ENCODE data around the gene RLN3.

The RLN3 gene

DNA sequence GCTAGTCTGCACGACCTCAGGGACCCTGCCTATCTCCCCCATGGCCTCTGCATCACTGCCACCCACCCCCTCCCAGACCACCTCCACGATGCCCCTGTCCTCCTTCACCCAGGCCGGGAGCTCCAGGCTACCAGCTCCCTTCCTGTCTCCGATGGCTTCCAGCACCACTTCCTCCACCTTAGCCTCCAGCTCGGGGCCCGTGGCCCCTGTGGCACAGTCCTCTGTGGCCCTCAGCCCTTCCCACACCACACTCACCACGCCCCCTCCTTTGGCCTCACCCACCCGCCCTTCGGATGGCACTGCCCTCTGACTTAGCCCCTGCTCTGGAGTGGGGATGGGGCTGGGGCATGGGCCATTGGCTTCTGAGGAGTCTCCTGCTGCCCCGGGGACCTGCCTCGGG is 26.8 kb downstream of the RLN3 start:
- no peak for DNase-seq (ENCODE audit: low read depth)

DNA sequence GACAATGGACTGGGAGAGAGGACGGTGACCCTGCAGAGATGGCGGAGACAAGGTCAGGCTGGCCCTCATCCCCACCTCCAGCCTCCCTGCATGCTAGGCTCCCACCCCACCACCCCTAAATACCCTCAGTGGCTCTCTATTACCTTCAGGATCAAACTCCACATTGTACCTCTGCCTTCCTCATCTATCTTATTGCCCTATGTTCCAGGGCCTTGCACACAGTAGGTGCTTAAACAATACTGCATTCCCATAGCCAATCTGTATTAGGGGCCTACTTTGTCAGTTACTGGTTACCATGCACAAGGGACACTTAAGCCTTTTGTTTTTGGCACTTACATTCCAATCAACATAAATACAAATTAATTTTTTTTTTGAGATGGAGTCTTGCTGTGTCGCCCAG is 27.4 kb downstream of the RLN3 start:
- DNase-seq (ENCODE audit: low read depth) = no peak

DNA sequence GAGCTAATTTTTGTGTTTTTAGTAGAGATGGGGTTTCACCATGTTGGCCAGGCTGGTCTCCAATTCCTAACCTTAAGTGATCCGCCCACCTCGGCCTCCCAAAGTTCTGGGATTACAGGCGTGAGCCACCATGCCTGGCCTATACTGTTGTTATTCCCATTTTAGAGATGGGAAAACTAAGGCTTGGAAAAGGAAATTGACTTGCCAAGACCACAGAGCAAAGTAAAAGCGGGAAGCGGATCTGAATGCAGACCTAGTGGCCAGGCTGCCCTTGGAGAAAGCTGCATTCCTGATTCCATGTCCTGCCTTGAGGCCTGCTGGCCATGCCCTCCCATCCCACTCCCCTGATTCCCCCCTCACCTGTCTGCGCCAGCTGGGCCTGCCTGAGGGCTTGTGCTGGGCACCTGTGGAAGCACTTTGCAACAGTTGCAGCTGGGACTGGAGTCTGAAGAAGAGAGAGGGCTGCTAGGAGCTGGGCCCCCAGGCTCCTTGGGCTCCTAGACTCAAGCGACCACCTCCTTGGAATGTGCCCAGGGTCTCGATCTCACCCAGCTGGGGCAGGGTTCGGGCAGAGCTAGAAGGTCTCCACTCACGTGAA is 28.2 kb downstream of the RLN3 start:
- DNase-seq (ENCODE audit: low read depth) = no peak

DNA sequence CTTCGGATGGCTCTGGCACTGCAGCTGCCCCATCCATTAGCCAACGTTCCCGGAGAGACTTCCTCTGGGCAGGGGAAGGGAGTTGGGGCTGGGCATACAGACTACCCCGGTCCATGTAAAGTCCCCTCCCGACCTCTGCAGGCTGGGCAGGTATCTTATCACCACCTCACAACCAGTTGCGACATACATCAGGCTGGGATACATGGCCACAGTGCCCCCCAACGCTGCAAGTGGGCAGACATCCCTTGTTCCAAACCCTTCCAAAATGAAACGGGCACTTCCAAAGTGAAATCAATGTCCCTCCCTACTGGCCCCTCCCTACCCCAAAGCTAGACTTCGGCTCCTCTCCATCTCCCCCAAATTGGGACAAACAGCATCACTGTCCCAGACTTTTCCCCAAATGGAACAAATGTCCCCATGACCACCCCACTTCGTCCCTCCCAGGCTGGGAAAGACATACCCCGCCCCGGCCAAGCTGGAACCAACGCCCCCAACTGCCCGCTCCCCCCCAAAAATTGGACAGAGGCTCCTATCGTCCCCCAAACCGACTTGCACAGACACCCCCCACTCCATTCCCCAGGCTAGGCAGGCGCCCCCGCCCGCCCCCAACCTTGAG is 28.9 kb downstream of the RLN3 start:
- no peak for DNase-seq (ENCODE audit: low read depth)

GRCh38 chr19:14058182-14059092 is 30.5 kb downstream of the RLN3 start:
- DNase-seq (ENCODE audit: low read depth) = no peak

DNA sequence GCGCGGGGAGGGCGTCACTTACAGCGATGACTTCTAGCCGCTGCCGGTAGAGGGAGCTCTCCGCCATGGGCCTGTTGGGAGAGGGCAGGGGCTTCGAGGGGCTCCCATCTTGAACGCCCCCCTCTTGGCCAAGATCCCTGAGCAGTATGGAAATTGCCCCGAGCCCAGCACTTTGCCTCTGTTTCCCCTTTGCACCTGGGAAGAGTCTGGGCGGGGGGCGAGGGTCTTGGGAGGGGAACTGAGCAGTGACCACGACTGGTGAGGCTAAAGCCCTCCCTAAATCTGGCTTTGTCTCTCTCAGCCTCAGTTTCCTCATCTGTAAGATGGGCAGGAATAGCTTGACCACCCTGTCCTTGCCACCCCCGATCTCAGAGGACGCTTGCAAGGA is 31.1 kb downstream of the RLN3 start:
- no peak for DNase-seq (ENCODE audit: low read depth)

DNA sequence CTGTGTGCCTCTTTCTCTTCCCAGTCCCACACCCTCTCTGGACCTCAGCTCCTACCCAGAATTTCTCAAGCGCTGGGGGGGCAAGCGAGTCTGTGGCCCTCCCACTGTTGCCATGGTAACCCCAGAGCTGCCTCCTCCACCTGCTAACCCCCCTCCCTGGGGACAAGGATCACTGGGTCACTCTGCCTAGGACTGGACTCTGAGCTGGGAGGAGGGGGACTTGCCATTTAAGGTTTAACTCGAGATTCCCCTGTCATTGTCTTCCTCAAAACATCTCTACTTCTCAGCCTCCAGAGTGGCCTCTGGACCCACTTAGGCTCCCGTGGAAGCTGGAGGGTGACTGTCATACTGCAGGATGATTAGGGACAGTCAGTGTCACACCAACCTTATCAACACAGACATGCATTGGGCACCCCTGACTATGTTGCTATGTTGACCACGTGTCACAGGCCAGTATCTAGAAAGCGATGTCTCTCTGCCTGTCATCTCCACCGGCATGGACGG is 31.8 kb downstream of the RLN3 start:
- DNase-seq (ENCODE audit: low read depth) = no peak

DNA sequence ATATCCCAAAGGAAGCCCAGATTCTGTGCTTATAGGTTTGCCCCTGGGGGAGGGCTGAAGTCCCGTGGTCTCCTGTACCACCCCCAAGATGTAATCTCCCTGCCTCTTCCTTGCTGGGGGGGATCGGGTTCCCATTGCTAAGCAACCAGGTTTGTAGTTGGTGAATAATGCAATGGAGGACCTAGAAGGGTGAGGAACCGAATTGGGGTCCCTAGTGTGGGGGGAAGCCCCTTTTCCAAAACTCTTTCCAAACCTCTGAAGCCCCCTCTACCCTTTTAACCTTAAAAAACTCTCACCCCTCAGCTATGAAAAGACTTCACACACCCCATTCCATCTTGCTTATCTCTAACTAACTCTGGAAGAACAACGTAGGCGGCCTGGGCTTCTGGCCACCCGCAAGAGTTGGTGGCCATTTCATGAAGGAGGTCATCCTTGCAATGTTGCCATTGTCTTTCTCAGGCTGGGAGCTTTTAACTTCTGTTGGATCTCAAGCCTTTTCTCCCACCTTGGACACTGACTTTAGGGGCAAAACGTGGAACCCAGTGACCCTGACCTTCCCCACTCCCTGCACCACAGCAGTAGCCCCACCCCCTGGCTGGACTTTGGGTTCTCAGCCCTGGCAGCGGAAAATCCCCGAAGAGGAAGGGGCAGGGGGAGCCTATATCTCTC is 33.3 kb downstream of the RLN3 start:
- DNase-seq (ENCODE audit: low read depth) = no peak

DNA sequence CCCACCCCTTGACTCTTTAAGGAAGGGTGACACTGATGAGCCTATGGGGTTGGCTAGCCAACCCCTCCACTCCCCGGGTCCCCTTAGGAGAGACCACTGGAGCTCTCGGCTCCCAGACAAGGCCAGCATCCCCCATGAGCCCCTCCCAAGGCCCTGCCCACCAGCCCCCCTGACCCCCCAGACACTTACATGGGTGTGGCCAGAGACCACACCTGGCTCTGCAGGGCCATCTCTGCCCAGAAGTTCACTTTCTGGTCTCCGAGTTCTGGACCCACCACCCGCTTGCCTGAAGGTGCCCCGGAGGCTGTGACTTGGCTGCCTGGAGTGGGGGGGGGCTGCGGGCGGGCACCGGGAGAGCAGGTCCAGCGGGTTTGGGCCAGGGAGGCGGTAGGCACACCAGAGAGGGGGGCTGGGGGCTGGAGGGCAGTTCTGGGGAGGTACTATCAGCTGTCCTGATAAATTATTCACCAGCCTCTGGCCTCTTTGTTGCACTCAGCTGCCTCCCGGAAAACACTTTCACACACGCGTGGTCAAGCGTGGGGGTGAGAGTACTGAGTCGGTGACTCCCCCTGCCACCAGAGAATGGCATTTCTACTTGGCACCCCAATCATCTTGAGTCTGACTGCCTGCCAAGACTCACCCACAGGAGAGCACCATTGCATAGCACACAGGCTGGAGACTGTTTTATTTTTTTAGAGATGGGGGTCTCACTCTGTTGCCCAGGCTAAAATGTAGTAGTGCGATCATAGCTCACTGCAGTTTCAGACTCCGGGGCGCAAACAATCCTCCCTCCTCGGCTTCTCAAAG is 34.0 kb downstream of the RLN3 start, which contains the start of gene PALM3:
Gene PALM3 (minus strand): TSS at position 326 of the 807 bp plus-strand sequence. CDS start 96 bp downstream, at position 230.
- DNase-seq (ENCODE audit: low read depth) = no peak

- no peak for DNase-seq (ENCODE audit: low read depth)
Observed at GRCh38 chr19:14062558-14062855, 34.6 kb downstream of the RLN3 start.

DNA sequence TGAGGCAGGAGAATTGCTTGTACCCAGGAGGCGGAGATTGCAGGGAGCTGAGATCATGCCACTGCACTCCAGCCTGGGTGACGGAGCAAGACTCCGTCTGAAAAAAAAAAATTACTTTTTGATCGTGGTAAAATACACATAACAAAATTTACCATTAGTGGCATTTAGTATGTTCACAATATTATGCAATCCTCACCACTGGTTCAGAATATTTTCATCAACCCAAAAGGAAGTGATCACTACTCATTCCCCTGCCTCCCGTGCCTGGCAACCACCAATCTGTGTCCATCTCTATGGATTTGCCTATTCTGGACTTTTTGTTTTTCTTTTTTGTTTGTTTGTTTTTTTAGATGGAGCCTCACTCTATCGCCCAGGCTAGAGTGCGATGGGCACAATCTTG is 35.2 kb downstream of the RLN3 start:
- DNase-seq (ENCODE audit: low read depth) = no peak

- DNase-seq (ENCODE audit: low read depth) = no peak
Observed at GRCh38 chr19:14066134-14066533, 38.2 kb downstream of the RLN3 start.

DNA sequence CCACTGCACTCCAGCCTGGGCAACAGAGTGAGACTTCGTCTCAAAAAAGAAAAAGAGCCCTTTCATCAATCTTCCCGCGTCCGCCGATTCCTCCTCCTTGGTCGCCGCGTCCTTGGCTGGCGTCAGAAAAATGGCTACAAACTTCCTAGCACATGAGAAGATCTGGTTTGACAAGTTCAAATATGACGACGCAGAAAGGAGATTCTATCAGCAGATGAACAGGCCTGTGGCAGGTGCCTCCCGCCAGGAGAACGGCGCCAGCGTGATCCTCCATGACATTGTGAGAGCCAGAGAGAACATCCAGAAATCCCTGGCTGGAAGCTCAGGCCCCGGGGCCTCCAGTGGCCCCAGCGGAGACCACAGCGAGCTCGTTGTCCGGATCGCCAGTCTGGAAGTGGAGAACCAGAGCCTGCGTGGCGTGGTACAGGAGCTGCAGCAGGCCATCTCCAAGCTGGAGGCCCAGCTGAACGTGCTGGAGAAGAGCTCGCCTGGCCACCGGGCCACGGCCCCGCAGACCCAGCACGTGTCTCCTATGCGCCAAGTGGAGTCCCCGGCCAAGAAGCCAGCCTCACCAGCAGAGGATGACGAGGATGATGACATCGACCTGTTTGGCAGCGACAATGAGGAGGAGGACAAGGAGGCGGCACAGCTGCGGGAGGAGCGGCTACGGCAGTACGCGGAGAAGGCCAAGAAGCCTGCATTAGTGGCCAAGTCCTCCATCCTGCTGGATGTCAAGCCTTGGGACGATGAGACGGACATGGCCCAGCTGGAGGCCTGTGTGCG is 42.5 kb downstream of the RLN3 start:
- no peak for DNase-seq (ENCODE audit: low read depth)

- DNase-seq (ENCODE audit: low read depth) = no peak
Observed at GRCh38 chr19:14072535-14073260, 44.8 kb downstream of the RLN3 start, which contains the start of gene MISP3. Gene MISP3 (plus strand): TSS chr19:14072786. CDS start chr19:14073310, 524 bp downstream.

GRCh38 chr19:14073261-14073924 is 45.4 kb downstream of the RLN3 start:
- no peak for DNase-seq (ENCODE audit: low read depth)

GRCh38 chr19:14073925-14074838 is 46.2 kb downstream of the RLN3 start:
- no peak for DNase-seq (ENCODE audit: low read depth)

- DNase-seq (ENCODE audit: low read depth) = no peak
Observed at GRCh38 chr19:14078411-14078810, 50.5 kb downstream of the RLN3 start.

All from CMK (cell line).